Measurements from ENCODE around the gene CNP. TPM values are rescaled to one million over a fixed set of nuclear protein-coding genes. Genes with fewer than 3 reads are reported as not detected.

Gene CNP
- total and polyA plus RNA-seq, 10 of the 15 experiments (the other 5 are each of a cell fraction or from before 2014, with no cell fraction given) = 1.8 to 60.7 (median 31.4) TPM

GRCh38 chr17:41948762-41949460 lies 17.7 kb upstream of the CNP start:
- Histone ChIP-seq H3K27me3 (replicated peaks in 1 of 2; ENCODE audit: control insufficient read depth in 2 of 2, insufficient read depth in 2 of 2, low read length in 1 of 2) (no peaks in the 10 kb centered on the region), H3K4me2 (ENCODE audit: control insufficient read depth, insufficient read depth) (no peak overlapping the region), H4K20me1 (ENCODE audit: control insufficient read depth, insufficient read depth) (no peaks in the 10 kb centered on the region), H2AFZ (ENCODE audit: control insufficient read depth, low read depth, low read length) (no peak overlapping the region), H3K79me2 (ENCODE audit: control insufficient read depth, insufficient read depth, low read length) (no peaks in the 10 kb centered on the region), H3K4me3 (no peak overlapping the region), H3K9me3 (replicated peaks; ENCODE audit: control insufficient read depth, insufficient read depth, low read length) (no peaks in the 10 kb centered on the region), H3K36me3 (ENCODE audit: control insufficient read depth in 2 of 2, insufficient read depth in 2 of 2, low read length in 1 of 2) (no peaks in the 10 kb centered on the region), H3K4me1 (ENCODE audit: control insufficient read depth, insufficient read depth, low read length) (no peaks in the 10 kb centered on the region), H3K27ac (ENCODE audit: control insufficient read depth, insufficient read depth) (no peak overlapping the region), H3K9ac (ENCODE audit: control insufficient read depth, insufficient read depth, low read length) (no peak overlapping the region)
- no TSS peak for BruUV-seq (replicated peaks)
- DNase-seq (ENCODE audit: low read depth, low spot score) = no peak
- TF ChIP-seq RAD21 (IDR thresholded peaks at IDR 0.05; ENCODE audit: insufficient read depth, low read depth, low read length) (no peak), POLR2AphosphoS2 (IDR thresholded peaks at IDR 0.05; ENCODE audit: low read depth, low read length) (no peak), RFX5 (IDR thresholded peaks at IDR 0.05; ENCODE audit: low read depth, low read length) (no peak), EZH2 (IDR thresholded peaks at IDR 0.05; ENCODE audit: borderline replicate concordance, control insufficient read depth, low read depth, low read length) (no peak), KLF5 (IDR thresholded peaks at IDR 0.05; ENCODE audit: partially characterized antibody) (no peak), FOXK2 (IDR thresholded peaks at IDR 0.05) (no peak), RUNX3 (IDR thresholded peaks at IDR 0.05; ENCODE audit: low read length) (no peak)
- TF ChIP-seq, protein P1, sequence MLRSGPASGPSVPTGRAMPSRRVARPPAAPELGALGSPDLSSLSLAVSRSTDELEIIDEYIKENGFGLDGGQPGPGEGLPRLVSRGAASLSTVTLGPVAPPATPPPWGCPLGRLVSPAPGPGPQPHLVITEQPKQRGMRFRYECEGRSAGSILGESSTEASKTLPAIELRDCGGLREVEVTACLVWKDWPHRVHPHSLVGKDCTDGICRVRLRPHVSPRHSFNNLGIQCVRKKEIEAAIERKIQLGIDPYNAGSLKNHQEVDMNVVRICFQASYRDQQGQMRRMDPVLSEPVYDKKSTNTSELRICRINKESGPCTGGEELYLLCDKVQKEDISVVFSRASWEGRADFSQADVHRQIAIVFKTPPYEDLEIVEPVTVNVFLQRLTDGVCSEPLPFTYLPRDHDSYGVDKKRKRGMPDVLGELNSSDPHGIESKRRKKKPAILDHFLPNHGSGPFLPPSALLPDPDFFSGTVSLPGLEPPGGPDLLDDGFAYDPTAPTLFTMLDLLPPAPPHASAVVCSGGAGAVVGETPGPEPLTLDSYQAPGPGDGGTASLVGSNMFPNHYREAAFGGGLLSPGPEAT (IDR thresholded peaks at IDR 0.05; ENCODE audit: low read depth) = no peak
- in situ Hi-C loops (cut with MboI) (no loop called here), intact Hi-C loops (cut with micrococcal nuclease; ENCODE audit: unreplicated experiment) (no loop called here)
- ChIA-PET POLR2A (no interaction called here), CTCF (interaction anchor here (0.8 to 2.5 kb wide), 4 partner anchors 11 to 143 kb away, joined by 3 to 8 read pairs (median 4); partner anchors contain the start of gene ACLY), SMC1A (ENCODE audit: uncharacterized antibody, unreplicated experiment) (no interaction called here), RAD21 (ENCODE audit: unreplicated experiment) (interaction anchor here (0.6 kb wide), 1 partner anchor 145 kb away, joined by 3 read pairs; no protein-coding TSS in a partner anchor)
- FAIRE-seq = no peak
- no peak for ATAC-seq
- 66% methylated on average over 11 of the region's 11 CpGs for WGBS (ENCODE audit: insufficient coverage, insufficient replicate concordance, low lambda C conversion rate, missing lambda C conversion rate)
